ENCODE data around the gene ZNF197. TPM values are rescaled to one million over a fixed set of nuclear protein-coding genes. Genes with fewer than 3 reads are reported as not detected.

The ZNF197 gene
- total and polyA plus RNA-seq, 5 donors, result 6.7 to 15.8 (median 13.8) TPM

DNA sequence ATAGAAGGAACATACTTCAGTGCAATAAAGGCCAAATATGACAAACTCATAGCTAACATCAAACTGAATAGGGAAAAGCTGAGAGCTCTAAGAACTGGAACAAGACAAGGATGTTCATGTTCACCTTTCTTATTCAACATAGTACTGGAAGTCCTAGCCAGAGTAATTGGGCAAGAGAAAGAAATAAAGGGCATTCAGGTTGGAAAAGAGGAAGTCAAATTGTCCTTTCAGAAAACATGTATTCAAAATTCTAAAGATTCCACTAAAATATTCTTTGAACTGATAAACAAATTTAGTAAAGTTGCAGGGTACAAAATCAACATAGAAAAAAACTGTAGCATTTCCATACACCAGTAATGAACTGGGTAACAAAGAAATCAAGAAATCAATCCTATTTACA is 12.2 kb upstream of the ZNF197 start:
- no peaks in the 10 kb centered on the region for H3K9me3 ChIP-seq (ENCODE audit: control insufficient read depth, low read length)
- no peak for DNase-seq
- intact Hi-C loops (cut with DNase I), result no loop called here

DNA sequence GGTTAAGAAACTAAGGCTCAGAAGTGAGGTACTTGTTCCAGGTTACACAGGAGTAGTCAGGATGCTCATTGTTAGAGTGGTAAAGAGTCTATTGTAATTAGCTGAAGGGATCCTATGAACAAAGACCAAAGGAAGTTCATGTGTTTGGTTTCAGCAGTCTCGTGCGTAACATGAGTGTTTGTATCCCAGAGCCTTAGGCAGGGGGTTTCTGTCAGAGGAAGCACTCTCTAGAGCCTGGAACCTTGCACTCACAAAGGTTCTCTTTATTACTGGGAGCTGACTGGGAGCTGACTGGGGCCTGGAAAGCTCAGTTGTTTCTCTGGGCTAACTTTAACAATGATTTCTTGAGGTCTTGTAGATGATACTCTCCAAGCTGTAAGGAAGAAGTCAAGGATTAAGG is 3.9 kb downstream of the ZNF197 start:
- WGBS, result 81% methylated on average over 2 of the region's 2 CpGs
- ATAC-seq (no peak), DNase-seq (no peak)
- no peaks in the 10 kb centered on the region for H3K27me3 ChIP-seq (ENCODE audit: control insufficient read depth, insufficient read depth)
- no peak overlapping the region for H3K27ac ChIP-seq (ENCODE audit: low read length)
- intact Hi-C loops (cut with DNase I), result no loop called here
- H3K4me3 ChIP-seq (ENCODE audit: low read length), result no peak overlapping the region
- peaks cover 3% of the 10 kb centered on the region for H3K4me1 ChIP-seq (ENCODE audit: control insufficient read depth, insufficient read depth, low read length)
- H3K9me3 ChIP-seq (ENCODE audit: control insufficient read depth, low read length), result no peaks in the 10 kb centered on the region

More for the DNA sequence above, 12.2 kb upstream of the ZNF197 start:
- Histone ChIP-seq H3K27ac (ENCODE audit: low read length) (no peak overlapping the region), H3K27me3 (ENCODE audit: control insufficient read depth, insufficient read depth) (no peaks in the 10 kb centered on the region), H3K4me1 (ENCODE audit: control insufficient read depth, insufficient read depth, low read length) (no peaks in the 10 kb centered on the region), H3K4me3 (ENCODE audit: low read length) (no peak overlapping the region)
- no peak for ATAC-seq

DNA sequence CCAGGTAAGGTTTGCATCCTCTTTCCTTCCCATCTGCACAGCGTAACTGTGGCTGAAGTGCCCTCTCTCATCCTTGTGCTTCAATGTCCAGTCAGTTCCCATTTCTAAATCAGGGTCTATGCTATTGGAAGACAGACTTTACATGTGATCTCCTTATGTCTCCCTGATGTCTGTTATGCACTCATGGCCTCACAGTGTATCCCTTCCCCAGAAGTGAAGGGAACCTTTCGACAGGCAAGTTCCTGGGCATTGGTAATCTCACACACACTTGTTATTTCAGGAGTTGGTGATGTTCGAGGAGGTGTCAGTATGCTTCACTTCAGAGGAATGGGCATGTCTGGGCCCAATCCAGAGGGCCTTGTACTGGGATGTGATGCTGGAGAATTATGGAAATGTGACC is 7.4 kb downstream of the ZNF197 start:
- Histone ChIP-seq H3K27me3 (ENCODE audit: control insufficient read depth, insufficient read depth) (no peaks in the 10 kb centered on the region), H3K4me1 (ENCODE audit: control insufficient read depth, insufficient read depth, low read length) (peaks cover 2% of the 10 kb centered on the region), H3K27ac (ENCODE audit: low read length) (no peak overlapping the region), H3K4me3 (ENCODE audit: low read length) (no peak overlapping the region), H3K9me3 (ENCODE audit: control insufficient read depth, low read length) (no peaks in the 10 kb centered on the region)
- no peak for DNase-seq
- peak; percentile 54 to 63 for ATAC-seq
- intact Hi-C loops (cut with DNase I), result no loop called here
- WGBS, result 72% methylated on average over 3 of the region's 3 CpGs

DNA sequence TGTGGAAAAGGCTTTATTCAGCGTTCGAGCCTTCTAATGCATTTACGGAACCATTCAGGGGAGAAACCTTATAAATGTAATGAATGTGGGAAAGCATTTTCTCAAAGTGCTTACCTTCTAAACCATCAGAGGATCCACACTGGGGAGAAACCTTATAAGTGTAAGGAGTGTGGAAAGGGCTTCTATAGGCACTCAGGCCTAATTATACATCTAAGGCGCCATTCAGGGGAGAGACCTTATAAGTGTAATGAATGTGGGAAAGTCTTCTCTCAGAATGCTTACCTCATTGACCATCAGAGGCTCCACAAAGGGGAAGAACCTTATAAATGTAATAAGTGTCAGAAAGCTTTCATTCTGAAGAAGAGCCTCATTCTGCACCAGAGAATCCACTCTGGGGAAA is 17.5 kb downstream of the ZNF197 start:
- ATAC-seq (no peak), DNase-seq (no peak)
- over 99% methylated on average over 4 of the region's 4 CpGs for WGBS
- no peaks in the 10 kb centered on the region for H3K27me3 ChIP-seq (ENCODE audit: control insufficient read depth, insufficient read depth)
- intact Hi-C loops (cut with DNase I), result no loop called here
- peaks cover 1% of the 10 kb centered on the region for H3K9me3 ChIP-seq (ENCODE audit: control insufficient read depth, low read length)
- H3K4me1 ChIP-seq (ENCODE audit: control insufficient read depth, insufficient read depth, low read length), result no peaks in the 10 kb centered on the region
- no peak overlapping the region for H3K27ac ChIP-seq (ENCODE audit: low read length)
- no peak overlapping the region for H3K4me3 ChIP-seq (ENCODE audit: low read length)

DNA sequence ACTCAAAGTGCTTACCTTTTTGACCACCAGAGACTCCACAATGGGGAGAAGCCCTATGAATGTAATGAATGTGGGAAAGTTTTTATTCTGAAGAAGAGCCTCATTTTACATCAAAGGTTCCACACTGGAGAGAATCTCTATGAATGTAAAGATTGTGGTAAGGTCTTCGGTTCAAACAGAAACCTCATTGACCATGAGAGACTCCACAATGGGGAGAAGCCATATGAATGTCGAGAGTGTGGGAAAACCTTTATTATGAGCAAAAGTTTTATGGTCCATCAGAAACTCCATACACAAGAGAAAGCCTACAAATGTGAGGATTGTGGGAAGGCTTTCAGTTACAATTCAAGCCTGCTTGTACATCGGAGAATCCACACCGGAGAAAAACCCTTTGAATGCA is 18.2 kb downstream of the ZNF197 start:
- 96% methylated on average over 4 of the region's 4 CpGs for WGBS
- H3K4me3 ChIP-seq (ENCODE audit: low read length), result no peak overlapping the region
- intact Hi-C loops (cut with DNase I), result no loop called here

DNA sequence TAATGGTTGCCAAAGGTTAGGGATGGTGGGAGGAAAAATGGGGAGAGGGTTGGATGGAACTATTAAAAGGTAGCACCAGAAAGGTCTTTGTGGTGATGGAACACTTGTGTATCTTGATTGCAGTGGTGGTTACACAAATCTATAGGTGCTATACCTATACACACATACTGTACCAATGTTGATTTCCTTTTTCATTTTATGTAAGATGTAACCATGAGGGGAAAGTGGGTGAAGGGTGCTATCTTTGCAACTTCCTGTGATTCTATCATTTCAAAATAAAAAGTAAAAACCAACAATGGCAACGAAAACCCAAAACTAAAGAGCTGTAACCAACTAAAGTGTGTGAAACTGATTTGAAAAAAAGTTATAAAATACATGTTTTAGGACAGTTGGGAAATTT is 22.9 kb downstream of the ZNF197 start:
- Histone ChIP-seq H3K4me1 (ENCODE audit: control insufficient read depth, insufficient read depth, low read length) (peaks cover 1% of the 10 kb centered on the region), H3K27ac (ENCODE audit: low read length) (no peak overlapping the region), H3K27me3 (ENCODE audit: control insufficient read depth, insufficient read depth) (no peaks in the 10 kb centered on the region), H3K4me3 (ENCODE audit: low read length) (no peak overlapping the region), H3K9me3 (ENCODE audit: control insufficient read depth, low read length) (no peaks in the 10 kb centered on the region)
- WGBS, result 85% methylated on average over 1 of the region's 1 CpG
- ATAC-seq (no peak), DNase-seq (no peak)
- intact Hi-C loops (cut with DNase I), result no loop called here

More for the DNA sequence above, 18.2 kb downstream of the ZNF197 start:
- H3K27ac ChIP-seq (ENCODE audit: low read length), result no peak overlapping the region
- no peaks in the 10 kb centered on the region for H3K4me1 ChIP-seq (ENCODE audit: control insufficient read depth, insufficient read depth, low read length)
- DNase-seq (no peak), ATAC-seq (no peak)
- no peaks in the 10 kb centered on the region for H3K27me3 ChIP-seq (ENCODE audit: control insufficient read depth, insufficient read depth)
- H3K9me3 ChIP-seq (ENCODE audit: control insufficient read depth, low read length), result peaks cover 1% of the 10 kb centered on the region

DNA sequence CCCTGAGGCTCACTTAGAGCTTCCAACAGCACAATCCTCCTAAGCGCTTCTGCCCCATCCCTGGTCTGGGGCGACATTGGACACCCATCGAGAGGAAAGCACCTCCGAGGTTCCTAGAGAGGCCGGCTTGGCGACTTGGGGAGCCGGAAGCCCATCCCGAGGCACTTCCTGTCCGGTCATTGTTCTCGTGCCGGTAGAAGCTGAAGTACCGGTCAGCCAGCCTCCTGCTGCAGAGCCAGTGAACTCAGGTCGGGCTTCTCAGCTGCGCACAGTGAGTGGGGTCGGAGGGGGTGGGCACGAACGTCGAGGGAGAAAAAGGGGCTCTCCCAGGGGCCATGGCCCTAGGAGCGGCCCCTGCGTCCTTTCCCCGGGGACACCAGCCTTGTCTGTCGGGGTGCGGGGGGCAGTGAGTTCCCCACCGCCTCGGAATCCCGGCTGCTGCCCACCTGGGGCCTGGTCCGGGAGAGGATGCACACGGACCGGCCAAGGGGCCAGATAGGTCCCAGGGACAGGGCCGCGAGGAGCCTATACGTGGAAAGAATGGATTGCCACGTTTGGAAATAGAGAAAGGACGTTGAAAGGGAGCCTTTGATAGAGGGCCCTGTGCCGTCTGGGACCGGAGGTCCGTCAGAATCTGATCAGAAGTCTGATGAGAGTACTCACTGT is 23.9 kb downstream of the ZNF197 start, which contains the start of gene ZNF35:
TSS of gene ZNF35 (plus strand) at position 169 of the 666 bp plus-strand sequence. CDS start 2,336 bp downstream, outside the sequence.
- no peaks in the 10 kb centered on the region for H3K27me3 ChIP-seq (ENCODE audit: control insufficient read depth, insufficient read depth)
- peak; percentile 96 to 98 for ATAC-seq
- peaks cover 1% of the 10 kb centered on the region for H3K4me1 ChIP-seq (ENCODE audit: control insufficient read depth, insufficient read depth, low read length)
- peak within 1 kb of the TSS; percentile 63 for H3K27ac ChIP-seq (ENCODE audit: low read length)
- intact Hi-C loops (cut with DNase I), result no loop called here
- peak within 1 kb of the TSS; percentile 97 for H3K4me3 ChIP-seq (ENCODE audit: low read length)
- under 1% methylated on average over 37 of the region's 37 CpGs for WGBS
- peak; percentile 83 to 91 (median 88) for DNase-seq
- H3K9me3 ChIP-seq (ENCODE audit: control insufficient read depth, low read length), result no peaks in the 10 kb centered on the region

DNA sequence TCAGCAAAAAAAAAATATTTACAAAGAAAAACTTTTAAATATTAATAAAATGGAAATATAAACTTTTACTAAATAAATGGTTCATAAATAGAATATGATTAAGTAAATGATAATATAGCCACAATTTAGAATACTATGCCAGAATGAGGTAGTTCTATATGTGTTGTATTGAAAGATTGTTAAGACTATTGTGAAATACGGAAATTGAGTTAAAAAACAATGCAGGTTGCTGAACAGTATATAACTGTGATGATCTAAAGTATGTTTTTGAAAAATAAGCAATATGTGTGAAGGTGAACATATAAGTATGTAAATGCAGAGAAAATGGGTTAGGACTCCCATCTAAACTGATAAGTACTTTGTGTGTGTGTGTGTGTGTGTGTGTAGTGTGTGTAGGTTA is 24.9 kb downstream of the ZNF197 start:
- Histone ChIP-seq H3K27ac (ENCODE audit: low read length) (no peak overlapping the region), H3K9me3 (ENCODE audit: control insufficient read depth, low read length) (no peaks in the 10 kb centered on the region), H3K27me3 (ENCODE audit: control insufficient read depth, insufficient read depth) (no peaks in the 10 kb centered on the region), H3K4me1 (ENCODE audit: control insufficient read depth, insufficient read depth, low read length) (peaks cover 1% of the 10 kb centered on the region), H3K4me3 (ENCODE audit: low read length) (no peak overlapping the region)
- 86% methylated on average over 1 of the region's 1 CpG for WGBS
- ATAC-seq, result no peak
- no peak for DNase-seq
- intact Hi-C loops (cut with DNase I), result no loop called here

DNA sequence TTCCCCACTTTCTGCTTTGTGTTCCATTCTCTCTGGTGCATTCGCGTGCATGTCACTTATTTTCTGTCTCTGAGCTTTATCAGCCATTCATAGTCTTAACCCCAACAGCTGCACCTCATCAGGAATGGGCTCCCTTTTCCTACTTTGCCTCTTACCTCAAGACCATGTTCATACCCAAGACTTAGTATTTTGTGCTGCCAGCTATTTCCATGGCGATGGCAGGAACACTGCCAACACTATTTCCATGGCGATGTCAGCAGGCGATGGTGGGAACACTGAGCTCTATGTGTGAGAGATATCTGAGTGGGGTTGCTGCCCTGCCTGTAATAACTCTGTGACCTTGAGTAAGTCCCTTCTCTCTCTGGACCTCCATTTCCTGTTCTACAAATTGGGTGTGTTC is 29.2 kb downstream of the ZNF197 start:
- Histone ChIP-seq H3K4me1 (ENCODE audit: control insufficient read depth, insufficient read depth, low read length) (peaks cover 1% of the 10 kb centered on the region), H3K4me3 (ENCODE audit: low read length) (no peak overlapping the region), H3K27ac (ENCODE audit: low read length) (no peak overlapping the region), H3K9me3 (ENCODE audit: control insufficient read depth, low read length) (no peaks in the 10 kb centered on the region), H3K27me3 (ENCODE audit: control insufficient read depth, insufficient read depth) (no peaks in the 10 kb centered on the region)
- ATAC-seq (no peak), DNase-seq (no peak)
- intact Hi-C loops (cut with DNase I), result no loop called here
- whole genome bisulfite sequencing, result 84% methylated on average over 5 of the region's 5 CpGs

DNA sequence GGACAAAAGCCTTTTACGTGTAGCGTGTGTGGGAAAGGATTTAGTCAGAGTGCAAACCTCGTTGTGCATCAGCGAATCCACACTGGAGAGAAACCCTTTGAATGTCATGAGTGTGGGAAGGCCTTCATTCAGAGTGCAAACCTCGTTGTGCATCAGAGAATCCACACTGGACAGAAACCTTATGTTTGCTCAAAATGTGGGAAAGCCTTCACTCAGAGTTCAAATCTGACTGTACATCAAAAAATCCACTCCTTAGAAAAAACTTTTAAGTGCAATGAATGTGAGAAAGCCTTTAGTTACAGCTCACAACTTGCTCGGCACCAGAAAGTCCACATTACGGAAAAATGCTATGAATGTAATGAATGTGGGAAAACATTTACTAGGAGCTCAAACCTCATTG is 34.2 kb downstream of the ZNF197 start:
- intact Hi-C loops (cut with DNase I), result no loop called here
- no peak for ATAC-seq
- WGBS, result 96% methylated on average over 7 of the region's 7 CpGs

DNA sequence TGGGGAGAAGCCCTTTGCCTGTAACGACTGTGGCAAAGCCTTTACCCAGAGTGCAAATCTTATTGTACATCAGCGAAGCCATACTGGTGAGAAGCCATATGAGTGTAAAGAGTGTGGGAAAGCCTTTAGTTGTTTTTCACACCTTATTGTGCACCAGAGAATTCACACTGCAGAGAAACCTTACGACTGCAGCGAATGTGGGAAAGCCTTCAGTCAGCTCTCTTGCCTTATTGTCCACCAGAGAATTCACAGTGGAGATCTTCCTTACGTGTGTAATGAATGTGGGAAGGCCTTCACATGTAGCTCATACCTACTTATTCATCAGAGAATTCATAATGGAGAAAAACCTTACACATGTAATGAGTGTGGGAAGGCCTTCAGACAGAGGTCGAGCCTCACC is 34.6 kb downstream of the ZNF197 start:
- 96% methylated on average over 6 of the region's 6 CpGs for WGBS
- no peak overlapping the region for H3K27ac ChIP-seq (ENCODE audit: low read length)
- H3K4me3 ChIP-seq (ENCODE audit: low read length), result no peak overlapping the region
- DNase-seq, result no peak
- ATAC-seq, result no peak
- H3K9me3 ChIP-seq (ENCODE audit: control insufficient read depth, low read length), result peaks cover 4% of the 10 kb centered on the region
- intact Hi-C loops (cut with DNase I), result no loop called here
- no peaks in the 10 kb centered on the region for H3K4me1 ChIP-seq (ENCODE audit: control insufficient read depth, insufficient read depth, low read length)
- no peaks in the 10 kb centered on the region for H3K27me3 ChIP-seq (ENCODE audit: control insufficient read depth, insufficient read depth)

More for the DNA sequence above, 34.2 kb downstream of the ZNF197 start:
- no peak for DNase-seq
- Histone ChIP-seq H3K27me3 (ENCODE audit: control insufficient read depth, insufficient read depth) (no peaks in the 10 kb centered on the region), H3K27ac (ENCODE audit: low read length) (no peak overlapping the region), H3K4me3 (ENCODE audit: low read length) (no peak overlapping the region), H3K9me3 (ENCODE audit: control insufficient read depth, low read length) (peaks cover 4% of the 10 kb centered on the region), H3K4me1 (ENCODE audit: control insufficient read depth, insufficient read depth, low read length) (no peaks in the 10 kb centered on the region)

DNA sequence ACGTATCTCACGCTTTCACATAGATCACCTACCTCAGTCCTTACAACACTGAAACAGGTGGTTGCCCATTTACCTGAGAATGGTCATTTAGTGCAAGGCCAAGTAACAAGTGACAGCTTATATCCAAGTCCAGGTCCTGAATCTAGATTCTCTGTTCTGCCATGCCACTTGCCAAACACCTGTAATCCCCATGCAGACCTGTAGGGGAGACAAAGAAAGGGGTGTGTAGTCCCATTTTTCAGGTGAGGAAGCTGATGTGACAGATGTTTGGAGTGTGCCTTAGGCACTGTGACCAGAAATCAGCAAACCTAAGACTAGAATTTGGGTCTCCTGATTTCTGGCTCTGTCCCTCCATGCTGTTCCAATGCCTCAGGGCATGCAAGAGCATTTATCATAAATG is 36.4 kb downstream of the ZNF197 start:
- Histone ChIP-seq H3K27ac (ENCODE audit: low read length) (no peak overlapping the region), H3K9me3 (ENCODE audit: control insufficient read depth, low read length) (peaks cover 4% of the 10 kb centered on the region), H3K4me1 (ENCODE audit: control insufficient read depth, insufficient read depth, low read length) (no peaks in the 10 kb centered on the region), H3K4me3 (ENCODE audit: low read length) (no peak overlapping the region), H3K27me3 (ENCODE audit: control insufficient read depth, insufficient read depth) (no peaks in the 10 kb centered on the region)
- DNase-seq (no peak), ATAC-seq (no peak)
- over 99% methylated on average over 2 of the region's 2 CpGs for WGBS
- intact Hi-C loops (cut with DNase I), result no loop called here
